ENCODE data around the gene MACROD2. TPM values are rescaled to one million over a fixed set of nuclear protein-coding genes. Genes with fewer than 3 reads are reported as not detected.

The MACROD2 gene
- polyA plus RNA-seq, 2 of the 4 experiments (the other 2 are of a cell fraction): 0.96 to 1.3 TPM

GRCh38 chr20:14193443-14193842 is 198.1 kb downstream of the MACROD2 start:
- ChIA-PET CTCF (interaction anchor here (1.1 to 1.2 kb wide), 3 partner anchors 12 to 144 kb away, joined by 3 to 4 read pairs (median 4); partner anchors contain the start of gene FLRT3), POLR2A (interaction anchor here (1.7 kb wide), 1 partner anchor 33 kb away, joined by 5 read pairs; no protein-coding TSS in a partner anchor)
- H3K4me3 ChIP-seq: no peak overlapping the region
- H3K27ac ChIP-seq: no peak overlapping the region
- FAIRE-seq (no peak), ATAC-seq (peak in 1 of 2 experiments; percentile 54; a peak in 3 of 6 replicates), DNase-seq (ENCODE audit: low read depth in 1 of 2, low spot score in 1 of 2) (peak in 1 of 2 experiments; percentile 9)
- no peaks in the 10 kb centered on the region for H3K4me1 ChIP-seq
- H3K4me2 ChIP-seq: no peak overlapping the region
- H3K9me3 ChIP-seq: no peaks in the 10 kb centered on the region
- TF ChIP-seq PBX3 (IDR thresholded peaks at IDR 0.05): no peak
- 0 out of 5 replicates have a peak, but pooled peaks of 1 of the 2 experiments have one; percentile 11 for TF ChIP-seq RAD21 (conservative IDR thresholded peaks at IDR 0.05 in 1 of 2, IDR thresholded peaks at IDR 0.05 in 1 of 2)
- 63% methylated on average over 4 of the region's 4 CpGs for WGBS (ENCODE audit: missing lambda C conversion rate)

- ChIA-PET CTCF (interaction anchor here (0.8 to 1.2 kb wide), 4 partner anchors 11 to 144 kb away, joined by 3 to 4 read pairs (median 4); partner anchors contain the start of gene FLRT3), POLR2A (interaction anchor here (1.7 kb wide), 1 partner anchor 33 kb away, joined by 5 read pairs; no protein-coding TSS in a partner anchor)
- DNase-seq (ENCODE audit: low read depth in 1 of 2, low spot score in 1 of 2) (peak; percentile 9 to 21), ATAC-seq (peak; percentile 68 to 84; a peak in 5 of 6 replicates), FAIRE-seq (no peak)
- no peak for TF ChIP-seq EP300 (IDR thresholded peaks at IDR 0.05)
- no peak for TF ChIP-seq NPAS2 (CRISPR knock-in tag; IDR thresholded peaks at IDR 0.05; ENCODE audit: borderline replicate concordance)
- TF ChIP-seq BCL3 (IDR thresholded peaks at IDR 0.05): no peak
- TF ChIP-seq ATOH8 (CRISPR knock-in tag; IDR thresholded peaks at IDR 0.05; ENCODE audit: low read depth): no peak
- TF ChIP-seq CBX2 (IDR thresholded peaks at IDR 0.05; ENCODE audit: borderline replicate concordance, low read depth): no peak
- no peak for TF ChIP-seq KDM1A (IDR thresholded peaks at IDR 0.05; ENCODE audit: low read depth)
- TF ChIP-seq RCOR1 (IDR thresholded peaks at IDR 0.05; ENCODE audit: low read depth, low read length): no peak
- Histone ChIP-seq H3K4me1 (no peaks in the 10 kb centered on the region), H3K4me2 (no peak overlapping the region), H3K9me3 (no peaks in the 10 kb centered on the region), H3K27ac (no peak overlapping the region), H3K4me3 (no peak overlapping the region)
- 85% methylated on average over 2 of the region's 2 CpGs for WGBS (ENCODE audit: missing lambda C conversion rate)
Measured at GRCh38 chr20:14193885-14194284, 198.6 kb downstream of the MACROD2 start.

GRCh38 chr20:14197097-14197496 is 201.8 kb downstream of the MACROD2 start:
- POLR2A ChIA-PET: no interaction called here
- DNase-seq (ENCODE audit: low read depth in 1 of 2, low spot score in 1 of 2) (no peak), FAIRE-seq (no peak), ATAC-seq (no peak)
- no peaks in the 10 kb centered on the region for H3K4me1 ChIP-seq
- no peak overlapping the region for H3K27ac ChIP-seq
- TF ChIP-seq HOXB5 (CRISPR knock-in tag; IDR thresholded peaks at IDR 0.05) (no peak), NFE2L2 (conservative IDR thresholded peaks at IDR 0.05; ENCODE audit: low read length) (no peak), PBX3 (IDR thresholded peaks at IDR 0.05) (no peak), SMC3 (IDR thresholded peaks at IDR 0.05) (no peak), NPAS2 (CRISPR knock-in tag; IDR thresholded peaks at IDR 0.05; ENCODE audit: borderline replicate concordance) (no peak)
- H3K4me3 ChIP-seq: no peak overlapping the region
- H3K9me3 ChIP-seq: no peaks in the 10 kb centered on the region
- CTCF ChIA-PET: no interaction called here
- WGBS (ENCODE audit: missing lambda C conversion rate): 78% methylated on average over 1 of the region's 1 CpG
- H3K4me2 ChIP-seq: no peak overlapping the region

GRCh38 chr20:14198416-14198815 is 203.1 kb downstream of the MACROD2 start:
- ChIA-PET POLR2A (no interaction called here), CTCF (interaction anchor here (1.2 kb wide), 1 partner anchor 9 kb away, joined by 5 read pairs; no protein-coding TSS in a partner anchor)
- H3K4me1 ChIP-seq: no peaks in the 10 kb centered on the region
- H3K9me3 ChIP-seq: no peaks in the 10 kb centered on the region
- ATAC-seq (peak in 1 of 2 experiments; percentile 43; a peak in 1 of 6 replicates), FAIRE-seq (no peak), DNase-seq (ENCODE audit: low read depth in 1 of 2, low spot score in 1 of 2) (no peak)
- H3K27ac ChIP-seq: no peak overlapping the region
- WGBS (ENCODE audit: missing lambda C conversion rate): 81% methylated on average over 3 of the region's 3 CpGs
- no peak overlapping the region for H3K4me2 ChIP-seq
- TF ChIP-seq EHMT2 (IDR thresholded peaks at IDR 0.05; ENCODE audit: low read depth): no peak
- no peak for TF ChIP-seq SREBF2 (IDR thresholded peaks at IDR 0.05)
- TF ChIP-seq HEYL (CRISPR knock-in tag; IDR thresholded peaks at IDR 0.05): no peak
- TF ChIP-seq RCOR1 (IDR thresholded peaks at IDR 0.05; ENCODE audit: low read depth, low read length): no peak
- TF ChIP-seq FOSL2 (IDR thresholded peaks at IDR 0.05): no peak
- no peak for TF ChIP-seq FOSL2 (CRISPR knock-in tag; IDR thresholded peaks at IDR 0.05)
- TF ChIP-seq ATOH8 (CRISPR knock-in tag; IDR thresholded peaks at IDR 0.05; ENCODE audit: low read depth): no peak
- TF ChIP-seq SMC3 (IDR thresholded peaks at IDR 0.05): no peak
- no peak overlapping the region for H3K4me3 ChIP-seq

Data from A549 (cell line).